Neuronal stem cell (in vitro differentiated cells): ENCODE data around the gene HOXC4.

Experiments
- DNase-seq: peaks from one replicate; pipeline ENCODE4 v3.0.0-alpha.2; 2013; ENCODE audit warnings: low spot score
- H2AFZ ChIP-seq: one replicate; pipeline ENCODE4 v1.6.1; 2013; ENCODE audit warnings: mild to moderate bottlenecking, low read length, inconsistent platforms
- H2AK5ac ChIP-seq: 2 replicates; pipeline ENCODE4 v1.6.1; 2013; ENCODE audit warnings: low read depth, mild to moderate bottlenecking, inconsistent platforms, low read length, moderate library complexity, mixed read lengths
- H2BK120ac ChIP-seq: 2 replicates; pipeline ENCODE4 v1.6.1; 2013; ENCODE audit warnings: low read depth, mild to moderate bottlenecking, inconsistent platforms, low read length, moderate library complexity, mixed read lengths
- H2BK12ac ChIP-seq: one replicate; pipeline ENCODE4 v1.6.1; 2013; ENCODE audit warnings: low read length, inconsistent platforms
- H2BK15ac ChIP-seq: 2 replicates; pipeline ENCODE4 v1.6.1; 2013; ENCODE audit warnings: mild to moderate bottlenecking, low read length, inconsistent platforms, mixed read lengths
- H2BK5ac ChIP-seq: one replicate; pipeline ENCODE4 v1.6.1; 2013; ENCODE audit warnings: inconsistent platforms, mild to moderate bottlenecking, low read length, moderate library complexity
- H3K14ac ChIP-seq: one replicate; pipeline ENCODE4 v1.6.1; 2013; ENCODE audit warnings: low read length, inconsistent platforms
- H3K18ac ChIP-seq: 2 replicates; pipeline ENCODE4 v1.6.1; 2013; ENCODE audit warnings: low read length, inconsistent platforms
- H3K23ac ChIP-seq: 2 replicates; pipeline ENCODE4 v1.6.1; 2013; ENCODE audit warnings: low read depth, mild to moderate bottlenecking, mixed read lengths, low read length, inconsistent platforms; ENCODE audit not compliant: poor library complexity
- H3K27ac ChIP-seq: replicated peaks from 3 replicates; pipeline ENCODE4 v1.5.1; 2013; ENCODE audit warnings: low read length, inconsistent platforms
- H3K27me3 ChIP-seq, 3 experiments: 2 replicates each; pipeline ENCODE4 v1.6.1; 2013; ENCODE audit warnings: low read length in 3 of 3, mild to moderate bottlenecking in 2 of 3, inconsistent platforms in 1 of 3, low read depth in 1 of 3, mixed read lengths in 1 of 3, moderate library complexity in 1 of 3; ENCODE audit not compliant: control insufficient read depth in 3 of 3, insufficient read depth in 3 of 3
- H3K36me3 ChIP-seq, 2 donors: replicated peaks in 1 of 2; 2 replicates each; pipeline ENCODE4 v1.6.1; 2013; ENCODE audit warnings: low read length in 2 of 2; ENCODE audit not compliant: control insufficient read depth in 2 of 2, insufficient read depth in 2 of 2
- H3K4ac ChIP-seq: 2 replicates; pipeline ENCODE4 v1.6.1; 2013; ENCODE audit warnings: inconsistent platforms, mild to moderate bottlenecking, low read length, moderate library complexity
- H3K4me1 ChIP-seq, 2 donors: 1 replicate in 1 of 2; 2 replicates in 1 of 2; pipeline ENCODE4 v1.6.1; 2013; ENCODE audit warnings: low read length in 2 of 2, low read depth in 1 of 2; ENCODE audit not compliant: control insufficient read depth in 2 of 2, insufficient read depth in 1 of 2
- H3K4me2 ChIP-seq: one replicate; pipeline ENCODE4 v1.6.1; 2013; ENCODE audit warnings: mild to moderate bottlenecking, low read length, inconsistent platforms; ENCODE audit not compliant: insufficient read depth, poor library complexity, severe bottlenecking
- H3K4me3 ChIP-seq, 2 donors: 2 replicates each; pipeline ENCODE4 v1.5.1; 2013; ENCODE audit warnings: low read length in 2 of 2, mild to moderate bottlenecking in 2 of 2, inconsistent platforms in 1 of 2, moderate library complexity in 1 of 2
- H3K79me1 ChIP-seq: one replicate; pipeline ENCODE4 v1.6.1; 2013; ENCODE audit warnings: low read depth, mild to moderate bottlenecking, inconsistent platforms, low read length, moderate library complexity
- H3K9ac ChIP-seq: one replicate; pipeline ENCODE4 v1.6.1; 2013; ENCODE audit warnings: mild to moderate bottlenecking, low read depth, low read length, inconsistent platforms; ENCODE audit not compliant: poor library complexity
- H3K9me3 ChIP-seq, 2 donors: replicated peaks in 1 of 2; 2 replicates each; pipeline versions ENCODE3 to v1.6.1; 2013; ENCODE audit warnings: low read length in 2 of 2, mild to moderate bottlenecking in 2 of 2, inconsistent platforms in 1 of 2, low read depth in 1 of 2, mixed read lengths in 1 of 2, moderate library complexity in 1 of 2; ENCODE audit not compliant: control insufficient read depth in 2 of 2, insufficient read depth in 1 of 2
- H4K8ac ChIP-seq: one replicate; pipeline ENCODE4 v1.6.1; 2013; ENCODE audit warnings: low read depth, mild to moderate bottlenecking, inconsistent platforms, low read length, moderate library complexity
- H4K91ac ChIP-seq: one replicate; pipeline ENCODE4 v1.6.1; 2013; ENCODE audit warnings: low read length, low read depth, mild to moderate bottlenecking, inconsistent platforms; ENCODE audit not compliant: poor library complexity
- WGBS, 2 donors: extraction: QIAGEN DNeasy Blood & Tissue Kit; methylation state at CpG; one replicate each; pipeline ENCODE4 v1.1.7; 2013; ENCODE audit warnings: missing lambda C conversion rate in 2 of 2, mixed read lengths in 1 of 2; ENCODE audit not compliant: insufficient read length in 2 of 2, insufficient replicate concordance in 1 of 2; ENCODE audit errors: extremely low coverage in 2 of 2; 5-methylcytosine and 5-hydroxymethylcytosine counted together

Gene HOXC4

DNA sequence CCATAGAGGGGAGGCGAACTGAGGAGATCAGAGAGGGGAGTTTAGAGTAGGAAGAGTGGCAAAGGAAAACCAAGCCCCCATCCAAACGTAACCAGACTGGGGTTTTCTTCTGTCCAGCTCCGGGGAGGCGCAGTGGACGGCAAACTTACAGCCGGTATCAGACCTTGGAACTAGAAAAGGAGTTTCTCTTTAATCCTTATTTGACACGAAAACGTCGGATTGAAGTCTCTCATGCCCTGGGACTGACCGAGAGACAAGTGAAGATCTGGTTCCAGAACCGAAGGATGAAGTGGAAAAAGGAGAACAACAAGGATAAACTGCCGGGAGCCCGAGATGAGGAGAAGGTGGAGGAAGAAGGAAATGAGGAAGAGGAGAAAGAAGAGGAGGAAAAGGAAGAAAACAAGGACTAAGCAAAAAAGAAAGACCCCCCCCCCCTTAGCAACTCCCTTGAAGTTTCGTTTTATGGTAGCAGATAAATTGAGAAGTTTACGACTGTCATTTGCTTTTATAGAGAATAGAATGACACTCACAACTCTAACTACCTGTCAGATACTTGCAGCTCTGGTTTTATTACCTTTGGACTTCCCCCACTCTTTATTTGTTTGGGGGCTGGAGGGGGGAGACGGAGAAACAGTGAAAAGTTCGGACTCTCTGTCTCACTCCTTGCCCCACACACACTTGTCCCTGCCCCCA is 42.5 kb upstream of the HOXC4 start:
- H3K4me3 ChIP-seq = no peak overlapping the region
- no peaks in the 10 kb centered on the region for H3K4me1 ChIP-seq

DNA sequence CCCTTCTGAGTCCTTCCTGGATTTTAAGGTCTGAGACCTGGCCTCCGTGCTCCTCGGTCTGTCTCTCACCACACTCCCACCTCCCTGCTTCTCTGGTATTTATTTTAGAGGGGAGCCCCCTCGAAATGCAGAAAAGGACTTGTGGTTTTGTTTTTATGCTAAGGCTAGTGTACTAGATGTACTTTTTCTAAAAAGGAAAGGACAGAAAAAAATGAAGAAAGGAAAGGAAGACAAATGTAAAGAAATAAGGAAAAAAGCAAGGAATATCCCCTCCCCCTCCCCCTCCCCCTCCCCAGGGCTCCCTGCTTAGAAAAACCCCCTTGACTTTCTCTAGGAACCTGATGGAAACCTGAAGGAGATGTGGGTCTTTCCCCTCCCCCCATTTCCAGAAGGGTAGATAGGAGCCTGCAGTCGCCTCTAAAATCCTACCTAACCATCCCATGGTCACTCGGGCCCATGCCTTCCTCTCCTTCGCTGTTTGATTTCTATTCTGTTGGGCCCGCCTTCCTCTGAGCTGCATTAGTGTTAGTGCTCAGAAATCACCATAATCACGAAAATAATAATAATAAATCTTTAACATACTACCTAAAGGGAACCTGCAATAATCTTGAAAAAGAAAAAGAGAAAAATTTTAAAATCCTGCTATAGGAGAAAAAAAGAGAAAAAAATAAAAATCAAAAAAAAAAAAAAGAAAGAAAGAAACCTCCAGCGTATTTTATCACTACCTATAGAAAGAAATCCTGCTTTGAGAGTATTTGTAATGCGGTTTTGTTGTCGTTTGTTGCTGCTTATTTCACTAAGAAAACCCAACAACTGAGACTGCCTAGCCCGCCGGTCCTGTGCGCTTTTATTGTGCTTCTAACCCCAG is 41.7 kb upstream of the HOXC4 start:
- Histone ChIP-seq H3K4me1 (no peaks in the 10 kb centered on the region), H3K27me3 (peaks cover 54 to 96% (median 94%) of the 10 kb centered on the region in 3 experiments), H3K18ac (no peak overlapping the region), H3K4ac (no peak overlapping the region), H3K14ac (no peak overlapping the region), H2BK5ac (no peak overlapping the region), H3K4me2 (no peak overlapping the region), H3K36me3 (no peaks in the 10 kb centered on the region), H4K8ac (no peak overlapping the region), H3K4me3 (no peak overlapping the region), H3K79me1 (peaks cover 2% of the 10 kb centered on the region), H3K27ac (no peak overlapping the region), H3K9me3 (no peaks in the 10 kb centered on the region), H3K9ac (no peak overlapping the region), H2AK5ac (no peak overlapping the region), H2BK15ac (no peak overlapping the region), H3K23ac (no peak overlapping the region), H2AFZ (no peak overlapping the region), H4K91ac (no peak overlapping the region), H2BK12ac (no peak overlapping the region), H2BK120ac (no peak overlapping the region)
- DNase-seq = no peak
- no CpG with 5 or more reads among the region's 14 CpGs for WGBS, 2 donors

More for the DNA sequence above, 42.5 kb upstream of the HOXC4 start:
- Histone ChIP-seq H2AK5ac (no peak overlapping the region), H3K14ac (no peak overlapping the region), H2BK15ac (no peak overlapping the region), H3K27me3 (peaks cover 56 to 96% (median 94%) of the 10 kb centered on the region in 3 experiments), H2BK12ac (no peak overlapping the region), H3K36me3 (no peaks in the 10 kb centered on the region), H4K8ac (no peak overlapping the region), H2BK120ac (no peak overlapping the region), H4K91ac (no peak overlapping the region), H3K27ac (no peak overlapping the region), H2AFZ (no peak overlapping the region), H3K4ac (no peak overlapping the region), H3K9ac (no peak overlapping the region), H3K18ac (no peak overlapping the region), H2BK5ac (no peak overlapping the region), H3K79me1 (peaks cover 2% of the 10 kb centered on the region), H3K4me2 (no peak overlapping the region), H3K23ac (no peak overlapping the region), H3K9me3 (no peaks in the 10 kb centered on the region)
- WGBS, 2 donors = no CpG with 5 or more reads among the region's 17 CpGs
- DNase-seq = no peak

DNA sequence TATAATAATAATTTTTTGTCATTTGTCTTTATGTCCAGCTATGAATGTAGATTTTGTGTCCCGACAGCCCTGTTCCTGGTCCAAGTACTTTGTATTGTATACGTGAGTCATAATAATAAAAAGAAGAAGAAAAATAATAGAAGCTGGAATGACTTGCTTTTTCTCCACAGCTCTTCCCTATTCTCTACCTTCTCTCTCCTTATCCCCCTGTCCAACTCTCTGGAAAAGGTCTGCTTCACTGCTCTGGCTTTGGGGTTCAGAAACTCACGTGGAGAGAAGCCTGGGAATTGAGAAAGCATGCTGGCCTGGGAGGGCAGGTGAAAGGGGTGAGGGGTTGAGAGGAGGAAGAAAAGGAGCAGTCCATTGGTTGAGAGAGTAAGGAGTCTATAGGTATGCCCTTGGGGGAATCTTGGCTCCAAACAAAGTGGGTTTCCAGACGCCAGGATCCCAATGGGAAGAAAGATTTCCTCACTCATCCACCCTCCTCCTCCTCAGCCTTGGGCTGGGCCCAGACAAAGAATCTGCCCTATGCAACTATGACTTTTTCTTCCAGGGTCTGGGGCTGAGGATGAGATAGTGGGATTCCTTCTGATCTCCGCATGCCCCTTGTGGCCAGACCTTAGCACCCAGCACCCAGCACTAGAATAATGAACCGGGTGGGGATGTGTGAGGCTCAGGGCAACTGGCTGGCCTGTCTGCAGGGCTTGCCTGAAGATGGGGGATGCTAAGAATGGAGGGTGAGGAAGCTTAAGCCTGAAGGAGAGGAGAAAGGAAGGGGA is 40.8 kb upstream of the HOXC4 start:
- Histone ChIP-seq H3K9ac (no peak overlapping the region), H3K36me3 (no peaks in the 10 kb centered on the region), H2BK120ac (no peak overlapping the region), H3K4ac (no peak overlapping the region), H2AFZ (no peak overlapping the region), H3K27me3 (peaks cover 52 to 96% (median 94%) of the 10 kb centered on the region in 3 experiments), H3K14ac (no peak overlapping the region), H2BK5ac (no peak overlapping the region), H2BK12ac (no peak overlapping the region), H4K8ac (no peak overlapping the region), H3K79me1 (peaks cover 2% of the 10 kb centered on the region), H3K18ac (no peak overlapping the region), H4K91ac (no peak overlapping the region), H3K4me2 (no peak overlapping the region), H2AK5ac (no peak overlapping the region), H3K23ac (no peak overlapping the region), H3K4me3 (peak overlapping the region in 1 of 2 donors; percentile 18), H2BK15ac (no peak overlapping the region), H3K27ac (no peak overlapping the region), H3K4me1 (no peaks in the 10 kb centered on the region), H3K9me3 (peaks cover 0 to 1% of the 10 kb centered on the region in 2 donors)
- no peak for DNase-seq
- no CpG with 5 or more reads among the region's 6 CpGs for WGBS, 2 donors
